Panc1 (cell line): ENCODE results near the gene USP48. TPM values are rescaled to one million over a fixed set of nuclear protein-coding genes. Genes with fewer than 3 reads are reported as not detected.

ENCODE experiments used
- ATAC-seq: fragments of 200-7000 bp; cut with Tn5 transposase; 2 replicates; pipeline ENCODE4 v1.9.1; 2020; ENCODE audit warnings: mild to moderate bottlenecking, moderate library complexity
- BruUV-seq: library from RNA; stranded (reverse); fragments of 400-500 nt; replicated peaks from 2 replicates; lab custom pipeline; 2021; lab: Mats Ljungman, UMichigan
- CTCF ChIA-PET: fragments of 300-600 bp; sonication (Branson Sonifier 250); formaldehyde crosslinking; loops from one replicate; lab custom pipeline; 2022; ENCODE audit warnings: antibody characterized with exemption; lab: Charles Lee
- POLR2A ChIA-PET: fragments of 300-600 bp; sonication (Branson Sonifier 250); formaldehyde crosslinking; loops from one replicate; lab custom pipeline; 2022; ENCODE audit warnings: antibody characterized with exemption; lab: Charles Lee
- DNase-seq: peaks from one replicate; pipeline ENCODE4 v3.0.0-alpha.2; 2010; ENCODE audit warnings: low read depth, low spot score
- H3K27ac ChIP-seq: 2 replicates; pipeline ENCODE4 v1.5.1; 2011; ENCODE audit warnings: mild to moderate bottlenecking, low read length, inconsistent platforms
- H3K27me3 ChIP-seq: fragments of 200-500 bp; sonication (Bioruptor generic); 2 replicates; pipeline ENCODE4 v1.6.0; 2014; ENCODE audit warnings: low read length, inconsistent platforms; ENCODE audit not compliant: control insufficient read depth, insufficient read depth
- H3K36me3 ChIP-seq: fragments of 200-500 bp; sonication (Bioruptor generic); 2 replicates; pipeline ENCODE4 v1.5.1; 2014; ENCODE audit warnings: inconsistent platforms, mild to moderate bottlenecking, low read length, moderate library complexity; ENCODE audit not compliant: control insufficient read depth, insufficient read depth
- H3K4me1 ChIP-seq: 2 replicates; pipeline ENCODE4 v1.5.1; 2011; ENCODE audit warnings: inconsistent platforms, mild to moderate bottlenecking, low read length, moderate library complexity; ENCODE audit not compliant: control insufficient read depth, insufficient read depth
- H3K4me3 ChIP-seq, 2 experiments: 2 replicates each; pipeline ENCODE4 v1.5.1; 2011 to 2012; ENCODE audit warnings: low read depth in 2 of 2, low read length in 2 of 2, mild to moderate bottlenecking in 2 of 2, inconsistent platforms in 1 of 2, moderate library complexity in 1 of 2
- H3K9me3 ChIP-seq: fragments of 200-500 bp; sonication (Bioruptor generic); 2 replicates; pipeline ENCODE4 v1.5.1; 2014; ENCODE audit warnings: low read depth, mild to moderate bottlenecking, inconsistent platforms, low read length, moderate library complexity; ENCODE audit not compliant: control insufficient read depth, insufficient read depth
- POLR2AphosphoS5 ChIP-seq: IDR thresholded peaks from 2 replicates; pipeline ENCODE4 v1.6.1; 2012; ENCODE audit warnings: mild to moderate bottlenecking, low read depth, low read length, moderate library complexity
- REST ChIP-seq, 2 experiments: IDR thresholded peaks; 2 replicates each; pipeline ENCODE4 v1.6.1; 2011 to 2012; ENCODE audit warnings: low read depth in 2 of 2, control low read depth in 1 of 2, low read length in 1 of 2, mild to moderate bottlenecking in 1 of 2, moderate library complexity in 1 of 2; ENCODE audit not compliant: insufficient read depth in 1 of 2
- SIN3A ChIP-seq: IDR thresholded peaks from 2 replicates; pipeline ENCODE4 v1.6.1; 2012; ENCODE audit warnings: low read depth, mild to moderate bottlenecking, low read length, moderate library complexity, borderline replicate concordance; ENCODE audit not compliant: insufficient read depth
- TCF7L2 ChIP-seq: IDR thresholded peaks from 2 replicates; pipeline ENCODE4 v1.6.1; 2011; ENCODE audit warnings: mild to moderate bottlenecking, low read depth, low read length, inconsistent platforms
- in situ Hi-C: cut with HindIII; loops from 2 replicates; pipeline ENCODE4 v1.10.0; 2016; ENCODE audit warnings: low sequenced_read_pairs, low pct_unique_long_range_greater_than_20kb
- intact Hi-C: fragments of 100-400 bp; cut with micrococcal nuclease; formaldehyde crosslinking; loops from one replicate; pipeline ENCODE4 v1.10.0; 2022; ENCODE audit not compliant: unreplicated experiment
- total RNA-seq: library from RNA; stranded (reverse); gene quantifications from one replicate; pipeline ENCODE4 v1.2.1, GENCODE V29; 2021; ENCODE audit not compliant: unreplicated experiment
- TF ChIP-seq, protein P1 (sequence below): fragments of 450-650 bp; IDR thresholded peaks from 2 replicates; pipeline ENCODE4 v1.5.1; 2017; ENCODE audit warnings: mild to moderate bottlenecking

The USP48 gene
- total RNA-seq, 1 experiment from 2014 or later: 71.6 TPM

DNA sequence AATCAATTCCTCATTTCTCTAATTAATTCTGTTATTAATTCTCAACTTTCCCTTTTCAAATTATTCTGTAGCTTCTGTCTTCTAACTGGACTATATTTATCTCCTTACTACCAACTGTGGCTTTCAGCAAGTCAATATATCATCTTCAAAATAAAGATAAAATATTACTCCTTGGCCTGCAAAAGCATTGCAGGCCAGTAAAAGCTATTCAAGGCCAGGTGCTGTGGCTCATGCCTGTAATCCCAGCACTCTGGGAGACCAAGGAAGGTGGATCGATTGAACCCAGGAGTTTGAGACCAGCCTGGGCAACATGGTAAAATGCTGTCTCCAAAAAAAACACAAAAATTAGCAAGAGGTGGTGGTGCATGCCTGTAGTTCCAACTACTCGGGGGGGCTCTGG, 27.9 kb downstream of the USP48 start:
- in situ Hi-C loops (no loop called here), intact Hi-C loops (no loop called here)
- POLR2A ChIA-PET: interaction anchor here (0.5 kb wide), 1 partner anchor 218 kb away, joined by 7 read pairs; no protein-coding TSS in a partner anchor
- Histone ChIP-seq H3K27me3 (no peaks in the 10 kb centered on the region), H3K4me1 (no peaks in the 10 kb centered on the region), H3K4me3 (no peak overlapping the region), H3K9me3 (no peaks in the 10 kb centered on the region), H3K27ac (no peak overlapping the region), H3K36me3 (peaks cover 21% of the 10 kb centered on the region; the same call in 1 of the 2 replicates)
- BruUV-seq: no TSS peak
- CTCF ChIA-PET: interaction anchor here (0.6 kb wide), 1 partner anchor 267 kb away, joined by 3 read pairs; no protein-coding TSS in a partner anchor
- ATAC-seq (no peak), DNase-seq (no peak)
- TF ChIP-seq SIN3A: no peak
- TF ChIP-seq, protein P1, sequence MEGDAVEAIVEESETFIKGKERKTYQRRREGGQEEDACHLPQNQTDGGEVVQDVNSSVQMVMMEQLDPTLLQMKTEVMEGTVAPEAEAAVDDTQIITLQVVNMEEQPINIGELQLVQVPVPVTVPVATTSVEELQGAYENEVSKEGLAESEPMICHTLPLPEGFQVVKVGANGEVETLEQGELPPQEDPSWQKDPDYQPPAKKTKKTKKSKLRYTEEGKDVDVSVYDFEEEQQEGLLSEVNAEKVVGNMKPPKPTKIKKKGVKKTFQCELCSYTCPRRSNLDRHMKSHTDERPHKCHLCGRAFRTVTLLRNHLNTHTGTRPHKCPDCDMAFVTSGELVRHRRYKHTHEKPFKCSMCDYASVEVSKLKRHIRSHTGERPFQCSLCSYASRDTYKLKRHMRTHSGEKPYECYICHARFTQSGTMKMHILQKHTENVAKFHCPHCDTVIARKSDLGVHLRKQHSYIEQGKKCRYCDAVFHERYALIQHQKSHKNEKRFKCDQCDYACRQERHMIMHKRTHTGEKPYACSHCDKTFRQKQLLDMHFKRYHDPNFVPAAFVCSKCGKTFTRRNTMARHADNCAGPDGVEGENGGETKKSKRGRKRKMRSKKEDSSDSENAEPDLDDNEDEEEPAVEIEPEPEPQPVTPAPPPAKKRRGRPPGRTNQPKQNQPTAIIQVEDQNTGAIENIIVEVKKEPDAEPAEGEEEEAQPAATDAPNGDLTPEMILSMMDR: no peak

DNA sequence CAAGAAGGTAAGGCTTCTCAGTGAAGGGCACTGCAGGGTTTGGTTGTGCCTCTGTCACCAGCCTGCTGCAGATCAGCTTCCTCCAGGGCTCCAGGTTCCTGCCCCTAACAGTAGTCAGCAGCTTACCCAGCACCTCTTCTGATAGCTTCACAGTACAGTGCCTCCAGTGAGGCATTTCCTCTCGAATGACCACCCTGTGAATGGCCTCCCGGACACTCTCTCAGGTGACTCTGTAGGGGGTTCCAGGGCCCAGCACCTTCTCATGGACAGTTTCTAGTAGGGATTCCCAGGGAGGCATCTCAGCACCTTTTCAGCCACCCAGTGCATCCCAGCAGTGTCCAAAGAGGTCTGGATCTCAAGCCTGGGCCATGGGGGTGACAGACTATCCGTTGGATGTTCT, 28.4 kb downstream of the USP48 start:
- TF ChIP-seq POLR2AphosphoS5: no peak
- TF ChIP-seq, protein P1: no peak
- TF ChIP-seq SIN3A: no peak
- TF ChIP-seq TCF7L2: no peak
- TF ChIP-seq REST (IDR thresholded peaks at IDR 0.05; ENCODE audit: insufficient read depth in 1 of 2, low read depth in 2 of 2, low read length in 1 of 2): no peak
- H3K4me1 ChIP-seq: no peaks in the 10 kb centered on the region
- H3K9me3 ChIP-seq: no peaks in the 10 kb centered on the region
- in situ Hi-C loops: no loop called here
- no peak overlapping the region for H3K27ac ChIP-seq
- H3K27me3 ChIP-seq: no peaks in the 10 kb centered on the region
- H3K4me3 ChIP-seq: no peak overlapping the region
- CTCF ChIA-PET: no interaction called here
- POLR2A ChIA-PET: no interaction called here
- peaks cover 21% of the 10 kb centered on the region; the same call in 1 of the 2 replicates for H3K36me3 ChIP-seq
- intact Hi-C loops: no loop called here
- BruUV-seq: no TSS peak
- DNase-seq: no peak
- no peak for ATAC-seq
